DND-41 (cell line): ENCODE data around the gene GPM6B.

Source experiments
- ATAC-seq: fragments of 200-7000 bp; cut with Tn5 transposase; 3 replicates; pipeline ENCODE4 v1.9.1; 2021; ENCODE audit warnings: low read depth; ENCODE audit not compliant: insufficient read depth
- DNase-seq: peaks from one replicate; pipeline ENCODE4 v3.0.0-alpha.2; 2020
- H2AFZ ChIP-seq: 2 replicates; pipeline ENCODE4 v1.6.0; 2012; ENCODE audit warnings: low read depth, low read length
- H3K27ac ChIP-seq: 2 replicates; pipeline ENCODE4 v1.5.1; 2012; ENCODE audit warnings: low read length, inconsistent platforms
- H3K27me3 ChIP-seq: fragments of 200-600 bp; sonication (generic); 2 replicates; pipeline ENCODE4 v1.6.0; 2012; ENCODE audit warnings: low read length, mild to moderate bottlenecking, inconsistent platforms; ENCODE audit not compliant: insufficient read depth, poor library complexity
- H3K36me3 ChIP-seq: 2 replicates; pipeline ENCODE4 v1.5.1; 2012; ENCODE audit warnings: low read length, inconsistent platforms; ENCODE audit not compliant: insufficient read depth
- H3K4me1 ChIP-seq: 2 replicates; pipeline ENCODE4 v1.5.1; 2012; ENCODE audit warnings: mild to moderate bottlenecking, low read length; ENCODE audit not compliant: insufficient read depth
- H3K4me2 ChIP-seq: 2 replicates; pipeline ENCODE4 v1.6.0; 2012; ENCODE audit warnings: mild to moderate bottlenecking, moderate library complexity, low read length, inconsistent platforms; ENCODE audit not compliant: insufficient read depth
- H3K4me3 ChIP-seq, 2 experiments: fragments of 200-600 bp in 1 of 2; shearing (Covaris generic) in 1 of 2; 2 replicates each; pipeline ENCODE4 v1.5.1; 2012 to 2016; ENCODE audit warnings: inconsistent platforms in 2 of 2, low read length in 2 of 2, mild to moderate bottlenecking in 2 of 2, low read depth in 1 of 2, moderate library complexity in 1 of 2
- H3K79me2 ChIP-seq: 2 replicates; pipeline ENCODE4 v1.6.0; 2012; ENCODE audit warnings: low read length, inconsistent platforms; ENCODE audit not compliant: insufficient read depth
- H3K9ac ChIP-seq: 2 replicates; pipeline ENCODE4 v1.6.0; 2012; ENCODE audit warnings: low read depth, mild to moderate bottlenecking, inconsistent platforms, low read length, moderate library complexity
- H3K9me3 ChIP-seq: 2 replicates; pipeline ENCODE4 v1.5.1; 2012; ENCODE audit warnings: low read length, moderate library complexity, mild to moderate bottlenecking, inconsistent platforms; ENCODE audit not compliant: insufficient read depth, severe bottlenecking
- H4K20me1 ChIP-seq: 2 replicates; pipeline ENCODE4 v1.6.0; 2012; ENCODE audit warnings: low read length; ENCODE audit not compliant: insufficient read depth
- CTCF ChIP-seq: IDR thresholded peaks from 2 replicates; pipeline ENCODE4 v1.5.1; 2012; ENCODE audit warnings: borderline replicate concordance, low read length, moderate library complexity, mild to moderate bottlenecking; ENCODE audit not compliant: poor library complexity, severe bottlenecking; ENCODE audit errors: extremely low read depth
- EZH2 ChIP-seq: IDR thresholded peaks from 3 replicates; pipeline ENCODE4 v1.6.1; 2012; ENCODE audit warnings: borderline replicate concordance, low read depth, mild to moderate bottlenecking, moderate library complexity, low read length, inconsistent platforms; ENCODE audit not compliant: severe bottlenecking

Gene GPM6B

DNA sequence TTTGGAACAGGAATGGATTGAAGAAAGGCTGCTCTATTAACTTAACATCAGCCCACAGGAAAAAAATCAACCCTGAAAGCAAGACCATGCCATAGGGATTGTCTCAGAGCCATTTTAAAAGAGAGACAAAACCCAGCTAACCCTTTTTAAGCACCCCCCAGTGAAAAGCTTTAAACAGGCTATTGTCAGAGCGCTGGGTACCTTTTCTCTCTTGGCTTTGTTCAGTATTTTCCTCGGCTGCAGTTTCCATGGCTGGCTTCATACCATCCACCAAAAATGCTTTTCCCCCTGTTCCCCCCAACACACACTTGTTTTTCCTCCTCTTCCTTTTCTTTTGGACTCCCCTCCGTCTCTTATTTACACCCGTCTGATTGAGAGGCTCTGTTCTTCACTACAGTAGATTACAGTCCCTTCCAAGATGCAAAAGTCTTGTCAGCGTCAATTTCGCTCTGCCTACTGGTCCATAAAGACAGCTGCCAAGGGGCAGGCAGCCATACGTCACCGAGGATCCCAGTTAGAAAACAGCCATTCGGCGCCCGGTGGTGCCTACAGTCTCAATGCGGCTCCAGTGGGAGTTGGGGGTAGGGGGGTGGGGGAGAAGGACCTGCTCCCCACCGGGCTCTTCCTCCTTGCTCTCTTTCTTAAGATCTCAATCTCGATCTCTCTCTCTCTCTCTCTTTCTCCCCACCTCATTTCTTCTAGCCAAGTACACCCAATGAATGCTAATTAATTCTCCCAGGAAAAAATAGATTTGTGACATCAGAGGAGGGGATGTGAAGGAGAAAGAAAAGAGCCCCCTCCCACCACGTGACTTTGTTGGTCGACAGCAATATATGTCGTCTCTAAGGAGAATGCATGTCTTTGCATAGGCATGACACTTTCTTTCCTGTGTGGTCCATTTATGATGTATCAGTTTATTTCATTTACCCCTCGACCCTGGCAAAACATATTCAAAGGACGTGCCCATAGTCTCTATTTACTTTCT is at the start of gene GPM6B:
TSS of gene GPM6B (minus strand) at position 451 of the 985 bp plus-strand sequence. CDS start at position 262, 189 bp downstream.
- Histone ChIP-seq H3K4me2 (no peak within 1 kb of the TSS), H3K79me2 (no peaks in the 10 kb centered on the region), H3K9ac (no peak within 1 kb of the TSS), H4K20me1 (no peaks in the 10 kb centered on the region), H3K36me3 (no peaks in the 10 kb centered on the region), H3K27me3 (no peaks in the 10 kb centered on the region), H2AFZ (no peak within 1 kb of the TSS), H3K27ac (no peak within 1 kb of the TSS), H3K9me3 (no peaks in the 10 kb centered on the region), H3K4me1 (no peaks in the 10 kb centered on the region), H3K4me3 (no peak within 1 kb of the TSS)
- TF ChIP-seq CTCF, result no peak
- TF ChIP-seq EZH2, result no peak
- ATAC-seq (no peak), DNase-seq (no peak)

- Histone ChIP-seq H3K4me2 (no peak overlapping the region), H4K20me1 (no peaks in the 10 kb centered on the region), H3K9ac (no peak overlapping the region), H3K27me3 (no peaks in the 10 kb centered on the region), H3K4me3 (no peak overlapping the region), H3K4me1 (no peaks in the 10 kb centered on the region), H3K79me2 (no peaks in the 10 kb centered on the region), H2AFZ (no peak overlapping the region), H3K9me3 (no peaks in the 10 kb centered on the region), H3K27ac (no peak overlapping the region), H3K36me3 (no peaks in the 10 kb centered on the region)
- ATAC-seq (no peak), DNase-seq (no peak)
- TF ChIP-seq EZH2, result no peak
- no peak for TF ChIP-seq CTCF
These were observed 47.4 kb upstream of the GPM6B start for GRCh38 chrX:13864264-13864663.

DNA sequence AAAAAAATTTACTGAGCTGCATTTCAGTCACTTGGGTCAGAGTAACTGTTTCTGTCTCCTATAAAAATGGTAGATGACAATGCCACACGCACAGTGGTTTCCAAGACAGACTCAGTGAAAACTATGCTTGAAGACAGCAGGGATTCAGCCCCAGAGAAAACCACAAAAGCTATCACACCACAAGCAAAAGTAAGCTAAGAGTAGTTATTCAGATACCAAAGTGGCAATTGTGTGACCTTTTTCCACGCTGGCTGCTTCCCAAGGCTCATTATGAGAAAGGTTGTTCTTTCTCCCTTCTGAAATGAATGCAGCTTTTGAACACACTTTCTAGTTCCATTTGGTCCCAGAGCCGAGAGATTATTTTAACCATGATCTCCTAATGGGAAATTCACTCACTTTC is 46.4 kb upstream of the GPM6B start:
- H4K20me1 ChIP-seq, result no peaks in the 10 kb centered on the region
- H3K27me3 ChIP-seq, result no peaks in the 10 kb centered on the region
- no peak overlapping the region for H2AFZ ChIP-seq
- H3K79me2 ChIP-seq, result no peaks in the 10 kb centered on the region
- TF ChIP-seq CTCF, result no peak
- TF ChIP-seq EZH2, result no peak
- H3K9ac ChIP-seq, result no peak overlapping the region
- no peak overlapping the region for H3K27ac ChIP-seq
- ATAC-seq (no peak), DNase-seq (no peak)
- H3K4me2 ChIP-seq, result no peak overlapping the region
- no peaks in the 10 kb centered on the region for H3K9me3 ChIP-seq
- H3K4me1 ChIP-seq, result no peaks in the 10 kb centered on the region
- H3K4me3 ChIP-seq, result no peak overlapping the region
- no peaks in the 10 kb centered on the region for H3K36me3 ChIP-seq
